Measurements from ENCODE around the gene ADGRD1.

The ADGRD1 gene

GRCh38 chr12:131098178-131098981 is 144.7 kb downstream of the ADGRD1 start:
- TF ChIP-seq CTCF (IDR thresholded peaks at IDR 0.05; ENCODE audit: low read depth, low read length), result no peak

DNA sequence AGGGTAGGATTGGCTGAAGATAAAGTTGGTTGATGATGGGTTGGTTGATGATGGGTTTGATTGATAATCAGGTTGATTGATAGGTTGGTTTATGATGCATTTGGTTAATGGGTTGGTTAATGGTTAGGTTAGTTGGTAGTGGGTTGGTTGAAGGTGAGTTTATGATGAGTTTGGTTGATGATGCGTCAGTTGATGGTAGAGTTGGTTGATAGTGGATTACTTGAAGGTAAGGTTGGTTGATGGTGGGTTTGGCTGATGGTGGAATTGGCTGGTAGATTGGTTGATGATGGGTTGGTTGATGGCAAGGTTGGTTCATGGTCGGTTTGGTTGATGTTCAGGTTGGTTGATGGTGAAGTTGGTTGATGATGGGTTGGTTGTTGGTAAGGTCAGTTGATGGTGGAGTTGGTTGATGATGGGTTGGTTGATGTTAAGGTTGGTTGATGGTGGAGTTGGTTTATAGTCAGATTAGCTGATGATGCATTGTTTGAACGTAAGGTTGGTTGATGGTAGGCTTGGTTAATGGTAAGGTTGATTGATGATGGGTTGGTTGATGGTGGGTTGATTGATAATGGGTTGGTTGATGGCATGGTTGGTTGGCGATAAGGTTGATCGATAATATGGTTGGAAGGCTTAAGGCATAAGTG is 146.4 kb downstream of the ADGRD1 start:
- no peak overlapping the region for H3K4me3 ChIP-seq (ENCODE audit: low read depth, low read length)
- no peak for TF ChIP-seq CTCF (IDR thresholded peaks at IDR 0.05; ENCODE audit: low read depth, low read length)

More at GRCh38 chr12:131098178-131098981, 144.7 kb downstream of the ADGRD1 start:
- no peak overlapping the region for H3K4me3 ChIP-seq (ENCODE audit: low read depth, low read length)

DNA sequence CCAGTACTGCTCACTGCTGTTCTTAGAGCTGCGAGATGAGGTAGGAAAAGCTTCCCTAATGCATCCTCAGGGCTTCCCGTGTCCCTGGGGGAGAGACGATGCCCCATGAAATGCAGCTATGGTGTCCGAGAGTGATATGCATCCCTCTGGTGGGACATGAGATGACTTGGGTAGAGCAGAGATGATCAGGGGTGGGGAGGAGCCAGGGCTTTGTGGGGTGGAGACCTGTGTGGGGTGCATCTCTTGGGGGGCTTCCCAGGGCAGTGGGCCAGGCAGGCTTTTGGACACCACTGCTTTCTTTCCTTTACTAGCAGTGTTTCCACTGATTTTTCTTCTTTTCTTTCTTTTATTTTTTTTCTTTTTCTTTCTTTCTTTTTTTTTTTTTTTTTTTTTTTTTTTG is 147.3 kb downstream of the ADGRD1 start:
- no peak overlapping the region for H3K4me3 ChIP-seq (ENCODE audit: low read depth, low read length)
- no peak for TF ChIP-seq CTCF (IDR thresholded peaks at IDR 0.05; ENCODE audit: low read depth, low read length)

DNA sequence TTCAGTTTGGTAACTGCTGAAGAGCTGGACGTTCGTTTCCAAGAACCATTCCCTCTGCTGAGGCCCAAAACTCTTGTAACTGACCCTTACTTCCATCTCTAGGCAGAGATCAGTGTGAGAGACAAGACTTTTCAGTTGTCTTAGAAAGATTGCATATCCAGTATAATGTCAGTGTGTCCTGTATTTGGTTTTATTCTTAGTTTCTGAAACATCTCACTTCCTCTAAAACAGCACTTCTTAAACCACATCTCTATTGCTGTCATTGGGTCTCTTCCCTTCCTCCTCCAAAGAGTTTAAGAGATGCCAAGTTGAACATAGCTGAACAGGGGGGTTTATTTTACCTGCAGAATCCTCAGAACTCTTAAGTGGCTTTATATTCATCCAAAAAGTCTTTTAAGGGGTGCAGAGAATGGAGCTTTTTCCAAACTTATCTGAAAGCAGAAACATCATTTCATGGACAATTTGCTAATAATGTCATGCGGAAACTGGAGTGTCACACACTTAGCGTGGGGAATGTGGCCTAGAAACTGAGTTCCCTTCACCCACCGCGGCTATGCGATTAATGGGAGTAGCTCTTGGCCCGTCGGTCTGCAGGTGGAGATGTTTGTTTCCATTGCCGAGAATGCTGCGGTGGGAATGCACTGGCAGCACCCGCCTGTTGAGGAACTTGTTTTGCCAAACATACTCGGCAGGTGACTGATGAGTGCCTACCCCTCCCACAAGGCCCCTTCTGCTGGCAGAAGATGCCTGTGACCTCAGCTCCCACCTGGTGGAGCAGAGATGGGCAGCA is 148.2 kb downstream of the ADGRD1 start:
- TF ChIP-seq CTCF (IDR thresholded peaks at IDR 0.05; ENCODE audit: low read depth, low read length), result no peak
- H3K4me3 ChIP-seq (ENCODE audit: low read depth, low read length), result no peak overlapping the region

GRCh38 chr12:131102493-131102931 is 148.8 kb downstream of the ADGRD1 start:
- H3K4me3 ChIP-seq (ENCODE audit: low read depth, low read length), result no peak overlapping the region
- TF ChIP-seq CTCF (IDR thresholded peaks at IDR 0.05; ENCODE audit: low read depth, low read length), result no peak

- H3K4me3 ChIP-seq (ENCODE audit: low read depth, low read length), result no peak overlapping the region
- no peak for TF ChIP-seq CTCF (IDR thresholded peaks at IDR 0.05; ENCODE audit: low read depth, low read length)
Measured at GRCh38 chr12:131102991-131103668, 149.4 kb downstream of the ADGRD1 start.

Measured in WI38 (cell line).